DOHH2 (cell line): Measurements from ENCODE around the gene SLC16A10.
"Not testable (repeated sequence)": the region's sequence is repeated elsewhere in the genome, so short reads cannot be mapped to it uniquely, and the experiment has no call there.

Source experiments
- CTCF ChIP-seq: fragments of 200-600 bp; sonication (generic); IDR thresholded peaks from one replicate; pipeline ENCODE4 v1.5.1; 2014; ENCODE audit warnings: antibody characterized with exemption, mild to moderate bottlenecking, low read depth, low read length; ENCODE audit not compliant: poor library complexity, severe bottlenecking
- EZH2phosphoT487 ChIP-seq: fragments of 200-600 bp; sonication (generic); IDR thresholded peaks from 2 replicates; pipeline ENCODE4 v1.6.1; 2017; ENCODE audit warnings: borderline replicate concordance, mild to moderate bottlenecking, antibody characterized with exemption, low read length, moderate library complexity, mixed read lengths

- not testable (repeated sequence) for TF ChIP-seq CTCF, EZH2phosphoT487
These were observed 24.4 kb upstream of the SLC16A10 start for GRCh38 chr6:111062860-111063259.
